Stimulated activated CD8-positive, alpha-beta memory T cell treated with anti-CD3 and anti-CD28 coated beads, Interleukin-15, amount 100 ng/mL, for 1 hour (primary cell): Measurements from ENCODE around the gene MBOAT1.
"Not testable (repeated sequence)": the region's sequence is repeated elsewhere in the genome, so short reads cannot be mapped to it uniquely, and the experiment has no call there.

Experiments
- DNase-seq: peaks from one replicate; pipeline ENCODE4 v3.0.0-alpha.2; 2020; ENCODE audit warnings: low read depth

Gene MBOAT1

DNA sequence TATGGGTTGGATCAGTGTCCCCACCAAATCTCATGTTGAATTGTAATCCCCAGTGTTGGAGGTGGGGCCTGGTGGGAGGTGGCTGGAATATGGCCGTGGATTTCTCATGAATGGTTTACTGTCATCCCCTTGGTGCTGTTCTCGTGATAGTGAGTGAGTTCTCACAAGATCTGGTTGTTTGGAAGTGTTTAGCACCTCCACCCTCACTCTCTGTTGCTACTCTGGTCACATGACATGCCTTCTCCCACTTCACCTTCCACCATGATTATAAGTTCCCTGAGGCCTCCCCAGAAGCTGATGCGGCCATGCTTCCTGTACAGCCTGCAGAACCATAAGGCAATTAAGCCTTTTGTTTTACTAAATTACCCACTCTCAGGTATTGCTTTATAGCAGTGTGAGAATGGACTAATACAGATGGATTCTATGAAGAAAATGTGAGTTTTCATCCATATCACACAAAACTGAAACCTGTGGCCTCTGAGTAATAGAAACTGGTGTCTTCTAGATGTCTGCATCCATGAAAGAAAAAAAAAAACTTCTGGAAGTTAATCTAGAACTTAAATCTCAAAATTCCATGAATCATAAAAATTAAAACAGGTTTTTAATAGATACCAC is 39.3 kb downstream of the MBOAT1 start:
- DNase-seq, result no peak

DNA sequence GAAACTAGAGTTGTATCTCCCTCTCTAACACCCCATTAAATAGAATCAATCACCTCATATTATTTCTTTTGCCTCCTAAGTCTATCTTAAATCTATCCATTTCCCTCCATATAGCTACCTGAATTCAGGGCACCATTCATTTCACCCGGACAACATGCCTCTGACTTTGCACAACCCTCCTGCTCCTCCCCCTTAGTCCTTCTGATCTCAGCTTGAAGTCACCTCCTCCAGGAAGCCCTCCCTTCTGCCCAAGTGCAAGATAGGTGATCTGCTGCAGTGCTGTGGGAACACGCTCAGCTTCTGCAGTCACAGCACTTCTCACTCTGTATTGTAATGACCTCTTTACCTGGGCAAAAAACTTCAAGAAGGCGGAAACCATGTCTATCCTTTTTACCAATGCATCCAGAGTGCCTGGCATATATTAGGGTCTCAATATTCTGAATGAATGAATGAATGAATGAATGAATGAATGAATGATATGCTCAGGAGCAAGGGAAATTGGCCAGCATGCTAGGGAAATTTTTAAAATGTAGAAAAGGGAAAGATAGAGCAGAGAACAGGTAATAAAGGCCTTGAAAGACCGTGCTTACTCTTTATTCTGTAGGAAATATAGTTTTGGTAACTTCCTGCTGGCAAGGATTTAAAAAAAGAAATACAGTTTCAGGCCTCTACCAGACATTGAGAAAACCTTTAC is 41.7 kb downstream of the MBOAT1 start:
- no peak for DNase-seq

DNA sequence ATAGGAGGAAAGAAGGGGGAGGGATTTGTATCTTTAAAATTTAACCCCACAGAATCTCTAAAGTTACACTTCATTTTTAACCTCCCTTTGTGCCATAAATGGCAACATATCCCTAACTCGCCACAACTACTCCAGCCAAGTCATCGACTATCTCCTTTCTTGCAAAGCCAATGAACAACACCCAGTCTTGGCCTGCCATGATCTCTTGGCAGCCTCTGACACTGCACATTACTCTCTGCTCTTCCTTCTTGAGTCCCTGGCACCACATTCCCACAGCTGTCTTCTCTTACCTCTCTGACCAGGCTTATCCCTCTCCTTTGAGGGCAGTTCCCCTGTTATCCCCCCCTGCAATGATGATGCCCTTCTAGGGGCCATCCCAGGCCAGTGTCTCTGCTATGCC is 42.5 kb downstream of the MBOAT1 start:
- no peak for DNase-seq

DNA sequence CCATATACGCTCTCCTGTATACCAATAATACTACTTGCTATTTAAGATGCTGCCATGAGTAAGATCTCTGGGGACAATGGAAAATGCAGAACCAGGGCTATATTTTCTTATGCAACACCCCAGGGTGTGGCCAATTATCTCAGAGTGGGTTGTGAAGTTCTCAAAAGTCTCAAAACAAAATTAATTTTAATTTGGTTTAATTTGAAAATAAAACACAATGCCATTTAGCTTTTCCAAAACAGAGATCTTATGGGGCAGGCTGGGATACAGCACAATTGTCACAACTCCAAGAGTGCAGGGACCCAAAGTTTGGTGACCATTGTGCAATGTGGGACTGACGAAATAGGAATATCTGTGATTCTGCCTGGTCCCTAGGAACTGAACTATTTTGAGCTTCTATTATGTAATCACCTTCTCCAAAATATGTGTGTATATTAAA is 43.1 kb downstream of the MBOAT1 start:
- no peak for DNase-seq

DNA sequence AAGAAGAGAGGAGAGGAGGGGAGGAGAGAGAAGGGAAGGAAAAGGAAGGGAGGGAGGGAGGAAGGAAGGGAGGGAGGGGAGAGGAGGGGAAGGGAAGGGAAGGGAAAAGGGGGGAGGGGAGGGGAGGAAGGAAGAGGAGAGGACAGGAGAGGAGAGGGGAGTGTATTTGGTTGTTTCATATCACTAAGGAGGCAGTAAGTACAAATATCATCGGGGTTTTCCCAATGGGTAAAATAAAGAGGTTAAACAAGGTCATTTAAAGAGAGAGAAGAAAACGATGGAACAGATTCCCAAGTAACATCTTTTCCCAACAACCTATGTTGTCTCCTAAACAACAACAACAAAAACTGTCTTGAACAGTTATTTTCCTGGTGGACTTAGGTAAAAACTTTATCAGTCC is 43.6 kb downstream of the MBOAT1 start:
- DNase-seq, result no peak

DNA sequence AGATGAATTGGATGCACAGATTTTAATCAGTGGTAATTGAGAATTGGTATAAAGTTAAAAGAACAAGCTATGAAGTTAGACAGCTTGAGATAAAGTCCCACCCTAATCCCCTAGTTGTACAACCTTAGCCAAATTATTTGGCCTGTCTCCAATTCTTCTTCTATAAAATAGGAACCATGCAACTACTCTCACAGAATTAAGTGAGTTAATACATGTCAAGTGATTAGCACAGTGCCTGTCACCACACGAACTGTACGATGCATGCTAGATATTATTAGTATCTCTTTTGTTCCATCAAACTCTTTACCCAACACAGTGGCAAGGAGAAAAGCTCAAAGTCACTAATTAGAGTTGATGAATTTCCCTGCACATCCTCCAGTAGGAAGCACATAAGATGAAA is 44.7 kb downstream of the MBOAT1 start:
- DNase-seq, result no peak

DNA sequence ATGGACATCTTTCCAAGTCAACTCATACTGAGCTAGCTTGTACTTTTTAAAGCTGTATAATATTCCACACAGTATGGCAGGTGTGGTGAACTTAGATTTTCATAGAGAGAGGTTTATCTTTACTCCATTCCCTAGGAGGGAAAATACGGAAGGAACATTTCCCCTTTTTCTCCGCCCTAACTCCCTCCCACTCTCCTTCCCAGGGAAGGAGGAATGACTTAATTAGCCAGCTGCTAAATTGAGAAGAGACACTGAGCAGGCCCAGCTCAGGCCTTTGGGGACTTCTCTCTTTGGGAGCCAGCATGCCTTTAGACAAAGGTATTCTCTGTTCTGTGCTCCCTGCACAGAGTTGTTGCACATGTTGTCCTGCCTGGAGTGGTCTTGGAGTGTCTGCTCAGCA is 46.1 kb downstream of the MBOAT1 start:
- DNase-seq, result no peak

DNA sequence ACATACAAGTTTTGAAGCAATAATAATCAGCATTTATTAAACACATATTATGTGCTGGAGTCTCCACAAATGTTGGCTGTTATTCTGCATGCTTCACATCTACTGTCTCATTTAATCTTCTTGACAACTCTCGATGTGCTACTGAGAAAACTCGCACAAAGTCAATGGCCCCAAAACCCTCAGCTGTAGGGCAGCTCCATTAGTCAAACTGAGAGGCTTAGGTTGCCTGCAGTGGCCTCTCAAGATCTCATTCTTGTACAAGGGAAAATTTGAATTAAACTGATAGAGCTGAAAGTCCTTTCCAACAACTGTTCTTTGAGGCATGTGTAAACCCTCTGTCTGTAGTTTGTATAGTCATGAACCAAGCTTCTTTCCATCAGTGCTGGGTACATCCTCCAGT is 49.8 kb downstream of the MBOAT1 start:
- DNase-seq, result no peak

DNA sequence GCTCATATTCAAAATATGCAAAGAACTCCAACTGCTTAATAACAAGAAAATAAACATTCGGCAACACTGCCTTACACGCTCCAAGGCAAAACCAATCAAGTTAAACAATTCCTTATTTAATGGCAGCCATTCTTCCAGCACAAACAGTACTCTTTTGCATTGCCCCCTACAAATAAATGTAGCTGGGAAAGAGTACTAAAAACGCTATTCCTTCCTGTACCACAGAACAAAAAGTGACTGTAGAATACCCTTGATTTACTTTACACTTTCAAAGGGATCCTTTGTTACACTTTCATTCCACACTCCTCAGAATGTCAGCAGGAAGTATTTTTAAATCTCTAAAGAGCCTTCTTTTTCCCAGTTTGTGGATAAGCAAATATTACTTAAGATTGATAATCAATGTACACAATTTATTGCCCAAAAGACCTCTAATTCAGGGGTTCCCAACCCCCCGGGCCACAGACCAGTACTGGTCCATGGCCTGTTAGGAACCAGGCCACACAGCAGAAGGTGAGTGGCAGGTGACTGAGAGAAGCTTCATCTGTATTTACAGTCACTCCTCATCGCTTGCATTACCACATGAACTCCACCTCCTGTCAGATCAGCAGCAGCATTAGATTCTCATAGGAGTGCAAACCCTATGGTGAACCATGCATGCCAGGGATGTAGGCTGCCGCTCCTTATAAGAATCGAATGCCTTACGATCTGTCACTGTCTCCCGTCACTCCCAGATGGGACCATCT is 51.6 kb downstream of the MBOAT1 start:
- DNase-seq, result no peak

DNA sequence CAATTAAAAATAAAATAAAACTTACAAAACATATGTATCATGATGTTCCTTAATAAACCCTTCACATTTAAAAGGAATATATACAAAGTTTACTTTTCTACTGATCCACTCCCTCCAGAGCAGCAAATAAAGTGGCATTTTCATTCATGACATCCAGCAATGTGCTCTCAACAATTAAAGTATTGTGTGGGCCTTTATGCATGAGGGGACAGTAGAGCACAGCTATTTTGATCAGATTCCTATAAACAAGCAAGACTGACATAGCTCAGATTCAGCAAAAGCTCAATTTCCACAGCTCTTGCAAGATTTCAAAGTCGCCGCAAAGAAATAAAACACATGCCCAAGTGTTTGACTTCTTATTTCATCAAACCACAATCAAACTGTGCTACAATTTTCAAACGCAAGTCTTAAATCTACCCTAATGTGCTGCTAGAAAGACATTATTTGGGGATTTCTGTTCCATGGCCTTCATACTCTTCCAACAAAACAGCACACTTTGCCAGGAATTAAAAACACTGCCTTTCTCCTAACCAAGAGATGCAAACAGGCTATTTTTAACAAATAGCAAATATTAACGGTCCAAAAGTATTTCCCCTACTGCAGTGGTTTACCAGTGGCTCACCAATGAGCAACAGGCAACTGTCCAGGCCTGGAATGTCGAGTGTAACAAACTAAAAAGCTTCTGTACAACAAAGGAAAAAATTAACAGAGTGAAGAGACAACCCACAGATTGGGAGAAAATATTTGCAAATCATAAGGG is 52.3 kb downstream of the MBOAT1 start:
- DNase-seq, result no peak

DNA sequence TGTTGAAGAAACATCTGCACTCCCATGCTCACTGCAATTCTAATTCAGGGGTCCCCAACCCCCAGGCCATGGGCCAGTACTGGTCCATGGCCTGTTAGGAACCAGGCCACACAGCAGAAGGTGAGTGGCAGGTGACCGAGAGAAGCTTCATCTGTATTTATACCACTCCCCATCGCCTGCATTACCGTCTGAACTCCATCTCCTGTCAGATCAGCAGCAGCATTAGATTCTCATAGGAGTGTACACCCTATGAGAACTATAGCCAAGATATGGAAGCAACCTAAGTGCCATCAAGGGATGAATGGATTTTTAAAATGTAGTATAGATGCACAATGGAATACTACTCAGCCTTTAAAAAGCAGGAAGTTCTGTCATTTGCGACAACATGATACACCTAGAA is 53.2 kb downstream of the MBOAT1 start:
- no peak for DNase-seq

DNA sequence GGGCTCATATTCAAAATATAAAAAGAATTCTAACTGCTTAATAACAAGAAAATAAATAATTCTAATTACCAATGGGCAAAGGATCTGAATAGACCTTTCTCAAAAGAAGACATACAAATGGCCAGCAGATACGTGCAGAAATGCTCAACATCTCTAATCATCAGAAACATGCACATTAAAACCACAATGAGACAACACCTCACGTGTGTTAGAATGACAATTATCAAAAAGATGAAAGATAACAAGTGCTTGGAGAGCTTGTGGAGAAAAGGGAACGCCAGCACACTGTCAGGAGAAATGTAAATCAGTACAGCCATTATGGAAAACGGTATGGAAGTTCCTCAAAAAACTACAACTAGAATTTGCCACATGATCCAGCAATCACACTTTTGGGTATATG is 53.6 kb downstream of the MBOAT1 start:
- no peak for DNase-seq

DNA sequence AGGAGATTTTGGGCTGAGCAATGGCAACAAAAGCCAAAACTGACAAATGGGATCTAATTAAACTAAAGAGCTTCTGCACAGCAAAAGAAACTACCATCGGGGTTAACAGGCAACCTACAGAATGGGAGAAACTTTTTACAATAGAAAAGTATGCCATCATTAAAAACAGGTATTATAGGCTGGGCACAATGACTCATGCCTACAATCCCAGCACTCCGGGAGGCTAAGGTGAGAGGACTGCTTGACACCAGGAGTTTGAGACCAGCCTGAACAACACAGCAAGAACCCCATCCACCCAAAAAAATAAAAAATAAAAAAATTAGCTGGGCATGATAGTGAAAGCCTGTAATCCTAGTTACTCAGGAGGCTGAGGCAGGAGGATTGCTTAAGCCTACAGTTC is 55.4 kb downstream of the MBOAT1 start:
- no peak for DNase-seq

DNA sequence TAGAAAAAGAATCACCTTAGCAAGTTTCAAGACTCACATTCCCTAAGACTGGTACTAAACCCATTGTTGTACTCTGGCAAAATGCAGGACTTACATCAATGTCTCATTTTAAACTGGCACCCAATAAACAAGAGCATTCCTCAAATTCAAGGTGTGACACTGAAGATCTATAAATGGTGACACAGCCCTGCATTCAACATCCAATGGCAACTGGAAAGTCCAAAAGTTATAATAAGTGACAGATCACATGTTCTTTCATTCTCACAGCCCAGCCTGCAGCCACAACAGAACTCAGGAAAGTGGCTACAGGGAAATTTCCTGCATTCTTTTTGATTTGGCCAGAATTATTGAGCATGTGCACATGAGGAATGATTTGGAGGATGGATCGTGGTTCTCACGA is 57.5 kb downstream of the MBOAT1 start:
- no peak for DNase-seq

DNA sequence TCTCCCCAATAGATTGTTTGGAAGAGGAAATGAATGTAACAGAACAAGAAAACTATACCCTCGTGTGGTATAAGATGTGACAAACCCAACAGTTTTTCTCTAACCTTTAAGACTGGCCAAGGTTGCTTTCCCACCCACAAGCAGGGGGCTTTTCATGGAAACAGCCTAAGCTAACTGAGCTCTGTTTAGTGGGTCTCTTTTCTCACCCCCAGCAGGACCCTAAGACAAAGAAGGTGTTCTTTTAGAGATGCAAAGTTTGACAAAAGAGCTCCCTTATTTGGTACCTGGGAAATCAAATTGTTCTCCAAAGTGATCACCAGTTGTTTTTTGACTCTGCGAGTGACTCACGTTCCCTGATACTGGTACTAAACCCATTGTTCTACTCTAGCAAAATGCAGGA is 59.1 kb downstream of the MBOAT1 start:
- no peak for DNase-seq

DNA sequence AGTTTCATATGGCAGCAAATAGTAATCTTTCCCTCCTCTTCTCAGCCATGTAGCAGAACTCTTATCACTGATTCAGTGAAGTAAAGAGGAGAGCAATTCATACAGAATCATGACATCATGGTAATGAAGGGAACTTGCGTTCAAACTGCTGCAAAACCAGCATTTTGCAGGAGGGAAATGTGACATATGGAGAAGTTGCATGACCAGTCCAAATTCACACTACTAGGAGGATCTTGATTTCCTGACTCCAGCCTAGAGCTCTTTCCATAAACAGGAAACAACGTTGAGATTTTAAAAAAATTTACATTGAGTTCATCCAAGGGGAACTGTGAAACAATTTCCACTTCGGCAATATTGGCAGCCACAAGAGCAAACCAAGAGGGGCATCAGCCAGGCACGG is 63.8 kb downstream of the MBOAT1 start:
- DNase-seq, result no peak

DNA sequence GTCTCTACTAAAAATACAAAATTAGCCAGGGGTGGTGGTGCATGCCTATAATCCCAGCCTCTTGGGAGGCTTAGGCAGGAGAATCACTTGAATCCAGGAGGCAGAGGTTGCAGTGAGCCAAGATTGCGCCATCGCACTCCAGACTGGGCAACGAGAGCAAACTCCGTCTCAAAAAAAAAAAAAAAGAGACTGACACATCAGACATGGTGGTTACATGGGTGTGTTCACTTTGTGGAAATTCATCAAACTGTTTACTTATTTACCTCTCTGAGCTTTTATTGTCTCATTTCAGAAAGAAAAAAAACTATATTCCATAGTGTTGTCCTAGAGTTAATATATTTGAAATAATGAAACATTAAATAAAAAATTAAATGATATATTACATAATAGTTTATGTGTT is 64.8 kb downstream of the MBOAT1 start:
- no peak for DNase-seq

DNA sequence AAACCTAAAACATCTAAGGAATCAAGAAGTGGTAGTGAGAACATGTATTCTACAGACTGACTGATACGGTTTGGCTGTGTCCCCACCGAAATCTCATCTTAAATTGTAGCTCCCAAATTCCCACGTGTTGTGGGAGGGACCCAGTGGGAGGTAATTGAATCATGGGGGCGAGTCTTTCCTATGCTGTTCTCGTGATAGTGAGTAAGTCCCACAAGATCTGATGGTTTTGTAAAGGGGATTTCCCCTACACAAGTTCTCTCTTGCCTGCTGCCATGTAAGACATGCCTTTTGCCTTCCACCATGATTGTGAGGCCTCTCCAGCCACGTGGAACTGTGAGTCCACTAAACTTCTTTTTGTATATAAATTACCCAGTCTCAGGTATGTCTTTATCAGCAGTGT is 65.4 kb downstream of the MBOAT1 start:
- DNase-seq, result not testable (repeated sequence)

DNA sequence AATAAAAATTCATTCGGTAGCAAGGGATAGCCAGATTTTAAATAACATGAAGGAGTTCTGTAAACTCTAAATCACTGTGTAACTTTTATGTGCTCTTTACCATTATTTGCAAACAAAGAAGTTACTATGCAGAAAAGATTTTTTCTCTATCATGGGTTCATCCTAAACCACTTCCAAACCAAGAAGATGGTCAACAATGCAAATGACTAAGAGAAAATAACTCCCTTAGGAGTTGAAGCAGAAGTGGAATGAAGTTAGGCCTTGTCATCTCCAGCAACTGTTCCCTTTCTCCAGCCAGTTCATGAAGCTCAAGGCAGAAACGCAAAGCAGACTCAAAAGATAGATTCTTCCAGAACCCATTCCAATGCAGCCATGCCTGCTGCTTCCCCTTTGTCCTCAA is 66.0 kb downstream of the MBOAT1 start:
- DNase-seq, result no peak

DNA sequence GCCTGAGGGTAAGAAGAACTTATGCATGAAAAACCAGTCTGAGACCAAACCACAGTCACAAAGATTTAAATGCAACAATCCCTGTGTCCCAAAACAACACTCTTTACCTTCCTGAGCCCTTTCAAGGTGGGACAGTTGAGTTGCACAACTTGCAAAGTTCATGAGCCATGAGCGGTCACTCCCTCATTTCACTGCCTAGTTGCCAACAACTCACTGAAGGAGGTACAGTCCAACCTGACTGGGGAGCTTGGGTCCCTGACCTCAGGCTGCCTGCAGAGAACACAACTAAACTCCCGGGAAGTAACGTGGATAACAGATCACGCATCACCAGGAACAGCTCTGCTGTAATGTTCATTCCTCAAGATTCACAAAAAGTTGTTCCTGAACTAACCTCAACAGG is 69.4 kb downstream of the MBOAT1 start:
- DNase-seq, result no peak

DNA sequence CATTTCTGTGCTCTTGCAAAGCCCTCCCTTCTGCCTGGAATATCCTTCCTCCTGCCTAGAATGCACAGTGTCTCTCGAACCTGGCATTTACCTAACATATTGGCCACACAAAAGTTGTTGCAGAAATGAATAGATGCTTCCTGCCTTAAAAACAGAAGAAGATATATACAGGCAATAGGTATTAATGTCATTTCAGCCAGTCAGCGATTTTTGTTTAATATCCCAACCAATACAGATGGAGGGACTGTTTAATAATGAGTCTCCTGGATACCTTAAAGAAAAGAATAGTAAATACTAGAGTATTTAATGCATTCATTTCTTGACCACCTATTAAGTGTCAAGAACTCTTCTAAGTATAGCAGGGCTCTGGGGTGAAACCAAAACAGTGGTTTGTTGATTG is 70.3 kb downstream of the MBOAT1 start:
- no peak for DNase-seq

DNA sequence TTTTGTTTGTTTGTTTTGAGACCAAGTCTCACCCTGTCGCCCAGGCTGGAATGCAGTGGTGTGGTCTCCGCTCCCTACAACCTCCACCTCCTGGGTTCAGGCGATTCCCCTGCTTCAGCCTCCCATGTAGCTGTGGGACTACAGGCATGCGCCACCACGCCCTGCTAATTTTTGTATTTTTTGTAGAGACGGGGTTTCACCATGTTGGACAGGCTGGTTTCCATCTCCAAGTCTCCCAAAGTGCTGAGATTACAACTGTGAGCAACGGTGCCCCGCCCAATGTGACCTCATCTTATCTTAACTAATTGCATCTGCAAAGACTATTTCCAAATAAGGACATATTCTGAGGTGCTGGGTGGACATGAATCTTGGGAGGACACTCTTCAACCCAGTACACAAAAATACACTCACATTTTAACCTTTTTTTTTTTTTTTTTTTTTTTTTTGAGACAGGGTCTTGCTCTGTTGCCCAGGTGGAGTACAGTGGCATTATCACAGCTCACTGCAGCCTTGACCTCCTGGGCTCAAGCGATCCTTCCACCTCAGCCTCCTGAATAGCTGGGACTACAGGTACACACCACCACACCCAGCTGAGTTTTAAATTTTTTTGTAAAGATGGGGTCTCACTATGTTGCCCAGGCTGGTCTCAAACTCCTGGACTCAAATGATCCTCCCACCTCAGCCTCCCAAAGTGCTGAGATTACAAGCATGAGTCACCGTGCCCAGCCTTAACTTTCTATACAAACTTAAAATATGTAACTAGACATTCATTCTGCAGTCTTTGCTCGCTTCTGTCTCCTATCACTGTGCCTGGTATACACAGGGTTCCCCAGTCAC is 72.9 kb downstream of the MBOAT1 start:
- not testable (repeated sequence) for DNase-seq
